Heart right ventricle (tissue), 16 donors: ENCODE results near the gene SMAP2. TPM values are rescaled to one million over a fixed set of nuclear protein-coding genes. Genes with fewer than 3 reads are reported as not detected.

Experiments used
- ATAC-seq, 8 donors: fragments of 200-7000 bp; cut with Tn5 transposase; one replicate each; pipeline ENCODE4 v1.9.1; 2020; ENCODE audit warnings: mild to moderate bottlenecking in 8 of 8, moderate library complexity in 8 of 8, moderate number of reproducible peaks in 1 of 8
- DNase-seq, 2 donors: peaks; one replicate each; pipeline ENCODE4 v3.0.0-alpha.2; 2020
- H3K27ac ChIP-seq, 10 donors: fragments of 200-600 bp; sonication (generic) in 2 of 10; one replicate each; pipeline versions ENCODE4 v1.5.0 to v1.8.0; 2020 to 2022; ENCODE audit warnings: mild to moderate bottlenecking in 3 of 10
- H3K27me3 ChIP-seq, 7 donors: fragments of 200-600 bp; one replicate each; pipeline ENCODE4 v1.8.0; 2021 to 2022; ENCODE audit warnings: mild to moderate bottlenecking in 2 of 7
- H3K36me3 ChIP-seq, 9 donors: fragments of 200-600 bp; sonication (generic) in 1 of 9; one replicate each; pipeline versions ENCODE4 v1.5.0 to v1.8.0; 2020 to 2022; ENCODE audit warnings: mild to moderate bottlenecking in 2 of 9
- H3K4me1 ChIP-seq, 9 donors: fragments of 200-600 bp; sonication (generic) in 1 of 9; one replicate each; pipeline versions ENCODE4 v1.5.0 to v1.8.0; 2020 to 2022; ENCODE audit warnings: mild to moderate bottlenecking in 4 of 9
- H3K4me3 ChIP-seq, 10 donors: fragments of 200-600 bp; sonication (generic) in 2 of 10; one replicate each; pipeline versions ENCODE4 v1.5.0 to v1.8.0; 2020 to 2022; ENCODE audit warnings: mild to moderate bottlenecking in 7 of 10, moderate library complexity in 2 of 10
- H3K9me3 ChIP-seq, 11 donors: fragments of 200-600 bp in 10 of 11; sonication (generic) in 2 of 11; one replicate each; pipeline versions ENCODE4 v1.5.0 to v1.8.0; 2013 to 2022; ENCODE audit warnings: mild to moderate bottlenecking in 2 of 11, control low read depth in 1 of 11, moderate library complexity in 1 of 11
- whole genome bisulfite sequencing, 2 donors: extraction: QIAGEN DNeasy Blood & Tissue Kit; methylation state at CpG; one replicate each; pipeline ENCODE4 v1.1.7; 2013; ENCODE audit warnings: inconsistent platforms in 1 of 2; 5-methylcytosine and 5-hydroxymethylcytosine counted together
- intact Hi-C, 10 donors: fragments of 100-400 bp; cut with DNase I; formaldehyde crosslinking; loops; one replicate each; pipeline versions ENCODE4 v1.11.1 to v1.14.2; 2022
- polyA plus RNA-seq, 2 donors: library from polyadenylated mRNA; stranded (reverse); fragments of 200-250 nt; gene quantifications; one replicate each; pipeline ENCODE4 v1.2.3, GENCODE V29; 2013
- total RNA-seq, 10 donors: library from RNA; stranded (reverse); fragmentation: NEBNext Ultra II Directional in 3 of 10; extraction: Animal tissue kit (Norgen Biotek cat#: 25700) in 3 of 10; gene quantifications; one replicate each; pipeline versions ENCODE4 v1.2.1 to v1.2.4, GENCODE V29; 2021 to 2023
- TF ChIP-seq, protein P1 (sequence below), 9 donors: fragments of 200-600 bp; sonication (generic) in 2 of 9; IDR thresholded peaks; one replicate each; pipeline versions ENCODE4 v1.5.0 to v1.8.0; 2021 to 2022; ENCODE audit warnings: antibody characterized with exemption in 9 of 9, mild to moderate bottlenecking in 5 of 9, moderate library complexity in 1 of 9
- donor health status: Arrhythmogenic right ventricular cardiomyopathy.
- donor health status: ischemic (EF 13 %, LVEDD 7.1; RV severe dilation, severe dysfunction).
- donor health status: healthy with polysubstance abuse.
- donor health status: DM: no; HTN: yes; CAD: no.
- donor health status: DM: no; HTN: no; CAD: no.
- donor health status: ischemic (EF 25% LVEDD 6.9; RV normal size, moderate dysfunction).
- donor health status: ischemic (EF 25% LVEDD 5.7; RV mildly dilated, moderate dysfunction).
- donor health status: healthy.
- donor health status: DM: yes; HTN: yes; CAD: no.
- donor health status: Ischemic cardiomyopathy.
- donor health status: ischemic (EF 35%, LVEDD 5.7; RV mildly dilated, moderate dysfunction).
- donor health status: nonischemic (EF 11% LVEDD 7.7; RV severe dilation, severe dysfunction).
- donor health status: DM: yes; HTN: yes; CAD: no.
- donor health status: PGD.
- donor health status: ischemic (EF 29% LVEDD 5.4; RV normal size, mild dysfunction).
- donor health status: nonischemic (EF 23%, LVEDD 6.1; RV moderate dilation, normal function).

SMAP2 gene
- total and polyA plus RNA-seq, 12 donors: 9.4 to 29.8 (median 12.4) TPM

DNA sequence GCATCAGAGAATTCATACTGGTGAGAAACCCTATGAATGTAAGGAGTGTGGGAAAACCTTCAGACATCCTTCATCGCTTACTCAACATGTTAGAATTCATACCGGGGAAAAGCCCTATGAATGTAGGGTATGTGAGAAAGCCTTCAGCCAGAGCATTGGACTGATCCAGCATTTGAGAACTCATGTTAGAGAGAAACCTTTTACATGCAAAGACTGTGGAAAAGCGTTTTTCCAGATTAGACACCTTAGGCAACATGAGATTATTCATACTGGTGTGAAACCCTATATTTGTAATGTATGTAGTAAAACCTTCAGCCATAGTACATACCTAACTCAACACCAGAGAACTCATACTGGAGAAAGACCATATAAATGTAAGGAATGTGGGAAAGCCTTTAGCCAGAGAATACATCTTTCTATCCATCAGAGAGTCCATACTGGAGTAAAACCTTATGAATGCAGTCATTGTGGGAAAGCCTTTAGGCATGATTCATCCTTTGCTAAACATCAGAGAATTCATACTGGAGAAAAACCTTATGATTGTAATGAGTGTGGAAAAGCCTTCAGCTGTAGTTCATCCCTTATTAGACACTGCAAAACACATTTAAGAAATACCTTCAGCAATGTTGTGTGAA, 89.5 kb downstream of the SMAP2 start:
- no peak overlapping the region for H3K4me3 ChIP-seq
- H3K9me3 ChIP-seq: peaks cover 0 to 100% (median 97%) of the 10 kb centered on the region in 11 donors
- intact Hi-C loops: no loop called here
- peaks cover 0 to 71% (median 28%) of the 10 kb centered on the region in 9 donors for H3K36me3 ChIP-seq
- H3K27me3 ChIP-seq: no peaks in the 10 kb centered on the region
- DNase-seq (no peak), ATAC-seq (no peak)
- H3K27ac ChIP-seq: no peak overlapping the region
- 95 to 97% methylated on average over 3 of the region's 3 CpGs for WGBS, 2 donors
- TF ChIP-seq, protein P1, sequence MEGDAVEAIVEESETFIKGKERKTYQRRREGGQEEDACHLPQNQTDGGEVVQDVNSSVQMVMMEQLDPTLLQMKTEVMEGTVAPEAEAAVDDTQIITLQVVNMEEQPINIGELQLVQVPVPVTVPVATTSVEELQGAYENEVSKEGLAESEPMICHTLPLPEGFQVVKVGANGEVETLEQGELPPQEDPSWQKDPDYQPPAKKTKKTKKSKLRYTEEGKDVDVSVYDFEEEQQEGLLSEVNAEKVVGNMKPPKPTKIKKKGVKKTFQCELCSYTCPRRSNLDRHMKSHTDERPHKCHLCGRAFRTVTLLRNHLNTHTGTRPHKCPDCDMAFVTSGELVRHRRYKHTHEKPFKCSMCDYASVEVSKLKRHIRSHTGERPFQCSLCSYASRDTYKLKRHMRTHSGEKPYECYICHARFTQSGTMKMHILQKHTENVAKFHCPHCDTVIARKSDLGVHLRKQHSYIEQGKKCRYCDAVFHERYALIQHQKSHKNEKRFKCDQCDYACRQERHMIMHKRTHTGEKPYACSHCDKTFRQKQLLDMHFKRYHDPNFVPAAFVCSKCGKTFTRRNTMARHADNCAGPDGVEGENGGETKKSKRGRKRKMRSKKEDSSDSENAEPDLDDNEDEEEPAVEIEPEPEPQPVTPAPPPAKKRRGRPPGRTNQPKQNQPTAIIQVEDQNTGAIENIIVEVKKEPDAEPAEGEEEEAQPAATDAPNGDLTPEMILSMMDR (IDR thresholded peaks at IDR 0.05): no peak
- no peaks in the 10 kb centered on the region for H3K4me1 ChIP-seq

DNA sequence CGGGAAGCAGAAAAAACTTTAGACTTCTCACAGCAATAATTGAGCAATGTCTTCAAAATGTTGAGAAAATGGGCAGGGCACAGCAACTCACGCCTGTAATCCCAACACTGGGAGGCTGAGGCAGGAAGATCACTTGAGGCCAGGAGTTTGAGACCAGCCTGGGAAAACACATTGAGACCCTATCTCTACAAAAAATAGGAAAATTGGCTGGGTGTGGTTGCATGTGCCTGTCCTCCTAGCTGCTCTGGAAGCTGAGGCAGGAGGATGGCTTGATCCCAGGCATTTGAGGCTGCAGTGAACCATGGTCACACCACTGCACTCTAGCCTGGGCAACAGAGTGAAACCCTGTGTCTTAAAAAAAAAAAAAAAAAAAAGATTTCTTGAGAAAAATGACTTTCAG, 95.8 kb downstream of the SMAP2 start:
- TF ChIP-seq, protein P1 (IDR thresholded peaks at IDR 0.05): no peak
- DNase-seq (no peak), ATAC-seq (no peak)
- Histone ChIP-seq H3K27ac (no peak overlapping the region), H3K4me1 (no peaks in the 10 kb centered on the region), H3K9me3 (peaks cover 0 to 97% (median 59%) of the 10 kb centered on the region in 11 donors), H3K36me3 (peaks cover 0 to 10% (median 0%) of the 10 kb centered on the region in 9 donors), H3K27me3 (no peaks in the 10 kb centered on the region), H3K4me3 (no peak overlapping the region)
- intact Hi-C loops: no loop called here
- 95% methylated on average over 2 of the region's 2 CpGs for WGBS, 2 donors

Other genes with a start within 250 kb of the SMAP2 start
- 10 to 100 TPM; 10.2 to 17.3 (median 12.6) TPM for gene RLF, start 212.3 kb upstream of the SMAP2 start, total RNA-seq
- gene RLF, start 212.3 kb upstream of the SMAP2 start, polyA plus RNA-seq: 1 to 10 TPM; 3.8 to 4.0 TPM
- not detected for gene TMCO2, start 125.8 kb upstream of the SMAP2 start, total RNA-seq
- not detected for gene TMCO2, start 125.8 kb upstream of the SMAP2 start, polyA plus RNA-seq
- 10 to 100 TPM; 19.9 to 47.5 (median 30.2) TPM for gene ZMPSTE24, start 115.5 kb upstream of the SMAP2 start, total RNA-seq
- 10 to 100 TPM; 23.9 to 25.9 TPM for gene ZMPSTE24, start 115.5 kb upstream of the SMAP2 start, polyA plus RNA-seq
- gene COL9A2, start 56.4 kb upstream of the SMAP2 start, total RNA-seq: 1 to 10 TPM in 2 of 10 donors, under 1 TPM in 8; 0.20 to 1.2 (median 0.33) TPM
- 1 to 10 TPM in 1 of 2 donors, under 1 TPM in 1; 0.39 to 1.8 TPM for gene COL9A2, start 56.4 kb upstream of the SMAP2 start, polyA plus RNA-seq
- 1 to 10 TPM in 6 of 10 donors, under 1 TPM in 4; 0.67 to 2.2 (median 1.2) TPM for gene ZFP69B, start 76.7 kb downstream of the SMAP2 start, total RNA-seq
- under 1 TPM; 0.37 to 0.58 TPM for gene ZFP69B, start 76.7 kb downstream of the SMAP2 start, polyA plus RNA-seq
- 1 to 10 TPM; 1.1 to 2.6 (median 1.3) TPM for gene ZFP69, start 103.6 kb downstream of the SMAP2 start, total RNA-seq
- 1 to 10 TPM; 1.5 to 2.6 TPM for gene ZFP69, start 103.6 kb downstream of the SMAP2 start, polyA plus RNA-seq
- gene EXO5, start 135.0 kb downstream of the SMAP2 start, total RNA-seq: 1 to 10 TPM; 2.4 to 5.3 (median 3.6) TPM
- gene EXO5, start 135.0 kb downstream of the SMAP2 start, polyA plus RNA-seq: 1 to 10 TPM; 2.3 to 3.3 TPM
- 10 to 100 TPM in 3 of 10 donors, 1 to 10 TPM in 7; 5.7 to 11.6 (median 8.6) TPM for gene ZNF684, start 157.9 kb downstream of the SMAP2 start, total RNA-seq
- 10 to 100 TPM in 1 of 2 donors, 1 to 10 TPM in 1; 5.1 to 10.4 TPM for gene ZNF684, start 157.9 kb downstream of the SMAP2 start, polyA plus RNA-seq